ENCODE data around the gene CD2BP2.

CD2BP2 gene

DNA sequence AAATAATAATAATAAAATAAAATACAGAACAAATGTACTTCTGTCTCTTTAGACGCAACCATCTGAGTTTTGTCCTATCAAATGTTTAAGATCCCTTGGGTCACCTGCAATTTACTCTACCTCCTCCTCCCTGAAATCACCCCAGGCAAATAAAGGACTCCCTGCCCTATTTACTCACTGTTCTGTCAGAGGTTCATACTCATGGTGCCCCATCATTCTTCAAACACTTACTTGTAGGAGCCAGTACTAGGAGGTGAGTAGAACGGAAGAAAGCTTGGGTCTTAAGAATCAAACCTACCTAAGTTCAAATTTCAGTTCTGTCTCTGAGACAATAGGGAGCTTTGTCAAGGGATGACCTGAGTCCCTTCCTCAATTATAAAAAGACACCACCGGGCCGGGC is 11.4 kb upstream of the CD2BP2 start:
- no peak overlapping the region for H3K4me3 ChIP-seq (ENCODE audit: low read length)
- H3K4me2 ChIP-seq (ENCODE audit: low read depth, low read length): no peak overlapping the region
- H3K79me2 ChIP-seq (ENCODE audit: low read length): peaks cover 78% of the 10 kb centered on the region

DNA sequence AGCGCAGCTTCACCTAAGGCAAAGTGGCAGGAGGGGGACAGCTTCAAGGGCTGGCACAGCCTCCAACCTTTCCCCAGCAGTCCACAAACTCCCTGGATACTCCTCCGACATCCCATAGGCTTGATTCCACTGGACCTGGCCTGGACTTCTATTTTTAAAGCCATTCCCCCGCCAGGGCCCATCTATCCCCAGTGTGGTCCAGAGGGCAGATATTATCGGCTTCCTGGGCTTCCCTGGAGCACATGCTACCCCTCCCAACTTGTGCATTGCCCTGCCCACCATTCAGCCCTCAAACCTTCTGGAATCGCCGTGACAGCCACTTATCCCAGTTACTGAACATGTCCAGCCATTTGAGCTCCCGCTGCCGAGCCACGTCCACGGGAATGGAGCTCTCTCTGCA is 10.1 kb upstream of the CD2BP2 start:
- DNase-seq: no peak
- no peak overlapping the region for H2AFZ ChIP-seq (ENCODE audit: low read length)
- H3K79me2 ChIP-seq (ENCODE audit: low read length): peaks cover 90% of the 10 kb centered on the region
- H3K36me3 ChIP-seq (replicated peaks; ENCODE audit: insufficient read depth, low read length): no peaks in the 10 kb centered on the region
- no peak overlapping the region for H3K27ac ChIP-seq (ENCODE audit: low read length)
- no peak overlapping the region for H3K9ac ChIP-seq (ENCODE audit: low read length)
- H3K4me3 ChIP-seq (ENCODE audit: low read length): no peak overlapping the region
- no peaks in the 10 kb centered on the region for H3K27me3 ChIP-seq (replicated peaks; ENCODE audit: insufficient read depth, low read length)
- TF ChIP-seq EZH2phosphoT487 (IDR thresholded peaks at IDR 0.05; ENCODE audit: low read length): no peak
- TF ChIP-seq, protein P1, sequence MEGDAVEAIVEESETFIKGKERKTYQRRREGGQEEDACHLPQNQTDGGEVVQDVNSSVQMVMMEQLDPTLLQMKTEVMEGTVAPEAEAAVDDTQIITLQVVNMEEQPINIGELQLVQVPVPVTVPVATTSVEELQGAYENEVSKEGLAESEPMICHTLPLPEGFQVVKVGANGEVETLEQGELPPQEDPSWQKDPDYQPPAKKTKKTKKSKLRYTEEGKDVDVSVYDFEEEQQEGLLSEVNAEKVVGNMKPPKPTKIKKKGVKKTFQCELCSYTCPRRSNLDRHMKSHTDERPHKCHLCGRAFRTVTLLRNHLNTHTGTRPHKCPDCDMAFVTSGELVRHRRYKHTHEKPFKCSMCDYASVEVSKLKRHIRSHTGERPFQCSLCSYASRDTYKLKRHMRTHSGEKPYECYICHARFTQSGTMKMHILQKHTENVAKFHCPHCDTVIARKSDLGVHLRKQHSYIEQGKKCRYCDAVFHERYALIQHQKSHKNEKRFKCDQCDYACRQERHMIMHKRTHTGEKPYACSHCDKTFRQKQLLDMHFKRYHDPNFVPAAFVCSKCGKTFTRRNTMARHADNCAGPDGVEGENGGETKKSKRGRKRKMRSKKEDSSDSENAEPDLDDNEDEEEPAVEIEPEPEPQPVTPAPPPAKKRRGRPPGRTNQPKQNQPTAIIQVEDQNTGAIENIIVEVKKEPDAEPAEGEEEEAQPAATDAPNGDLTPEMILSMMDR (IDR thresholded peaks at IDR 0.05; ENCODE audit: low read length): no peak
- H4K20me1 ChIP-seq (ENCODE audit: insufficient read depth, low read length): peaks cover 13% of the 10 kb centered on the region
- no peaks in the 10 kb centered on the region for H3K9me3 ChIP-seq (replicated peaks; ENCODE audit: insufficient read depth, low read length)
- H3K9me2 ChIP-seq (replicated peaks; ENCODE audit: insufficient read depth, low read length): no peaks in the 10 kb centered on the region
- peaks cover 12% of the 10 kb centered on the region for H3K4me1 ChIP-seq (ENCODE audit: low read length)
- H3K4me2 ChIP-seq (ENCODE audit: low read depth, low read length): no peak overlapping the region
- H3F3A ChIP-seq (ENCODE audit: insufficient read depth, low read length): peaks cover 14% of the 10 kb centered on the region

More for the DNA sequence above, 11.4 kb upstream of the CD2BP2 start:
- H3K9ac ChIP-seq (ENCODE audit: low read length): no peak overlapping the region
- DNase-seq: no peak
- no peaks in the 10 kb centered on the region for H3K9me2 ChIP-seq (replicated peaks; ENCODE audit: insufficient read depth, low read length)
- TF ChIP-seq EZH2 (optimal IDR thresholded peaks at IDR 0.05; ENCODE audit: low read depth, low read length) (no peak), EZH2phosphoT487 (IDR thresholded peaks at IDR 0.05; ENCODE audit: low read length) (no peak)
- TF ChIP-seq, protein P1 (IDR thresholded peaks at IDR 0.05; ENCODE audit: low read length): no peak
- peaks cover 12% of the 10 kb centered on the region for H3K4me1 ChIP-seq (ENCODE audit: low read length)
- no peaks in the 10 kb centered on the region for H3K9me3 ChIP-seq (replicated peaks; ENCODE audit: insufficient read depth, low read length)
- H3K27me3 ChIP-seq (replicated peaks; ENCODE audit: insufficient read depth, low read length): no peaks in the 10 kb centered on the region
- H3K36me3 ChIP-seq (replicated peaks; ENCODE audit: insufficient read depth, low read length): no peaks in the 10 kb centered on the region
- H4K20me1 ChIP-seq (ENCODE audit: insufficient read depth, low read length): peaks cover 13% of the 10 kb centered on the region
- H3K27ac ChIP-seq (ENCODE audit: low read length): no peak overlapping the region
- peaks cover 14% of the 10 kb centered on the region for H3F3A ChIP-seq (ENCODE audit: insufficient read depth, low read length)
- no peak overlapping the region for H2AFZ ChIP-seq (ENCODE audit: low read length)

DNA sequence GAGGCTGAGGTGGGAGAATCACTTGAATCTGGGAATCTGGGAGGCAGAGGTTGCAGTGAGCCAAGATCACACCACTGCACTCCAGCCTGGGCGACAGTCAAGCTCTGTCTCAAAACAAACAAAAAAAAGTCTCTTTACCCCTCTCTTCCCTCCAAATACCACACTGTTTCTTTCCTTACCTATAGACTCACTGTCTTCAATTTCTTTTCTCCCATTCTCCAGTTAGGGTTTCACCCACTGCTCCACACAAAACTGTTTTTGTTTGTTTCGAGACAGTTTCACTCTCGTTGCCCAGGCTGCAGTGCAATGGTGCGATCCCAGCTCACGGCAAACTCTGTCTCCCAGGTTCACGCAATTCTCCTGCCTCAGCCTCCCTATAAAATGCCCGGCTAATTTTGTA is 6.1 kb upstream of the CD2BP2 start:
- peaks cover 63% of the 10 kb centered on the region for H3K79me2 ChIP-seq (ENCODE audit: low read length)
- H3K36me3 ChIP-seq (replicated peaks; ENCODE audit: insufficient read depth, low read length): no peaks in the 10 kb centered on the region; the same call in 1 of the 2 replicates

DNA sequence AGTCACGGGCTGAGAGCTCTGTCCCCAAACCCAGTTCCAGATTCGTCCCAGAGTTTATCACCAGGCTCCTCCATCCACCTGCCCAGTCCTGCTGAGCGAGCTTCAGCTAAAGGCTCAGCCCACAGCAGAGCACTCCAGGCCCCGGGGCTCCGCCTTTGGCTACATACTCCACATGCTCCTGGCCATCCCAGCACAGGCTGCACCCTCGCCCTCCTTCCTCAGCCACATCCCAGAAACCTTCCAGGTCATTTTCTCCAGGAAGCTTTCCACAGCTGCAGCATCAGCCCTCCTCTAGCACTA is 4.7 kb upstream of the CD2BP2 start:
- H3K9ac ChIP-seq (ENCODE audit: low read length): no peak overlapping the region
- no peak for TF ChIP-seq EZH2 (optimal IDR thresholded peaks at IDR 0.05; ENCODE audit: low read depth, low read length)
- TF ChIP-seq EZH2phosphoT487 (IDR thresholded peaks at IDR 0.05; ENCODE audit: low read length): no peak
- TF ChIP-seq, protein P1 (IDR thresholded peaks at IDR 0.05; ENCODE audit: low read length): no peak
- H3K36me3 ChIP-seq (replicated peaks; ENCODE audit: insufficient read depth, low read length): no peaks in the 10 kb centered on the region; the same call in 1 of the 2 replicates

More for the DNA sequence above, 6.1 kb upstream of the CD2BP2 start:
- no peak overlapping the region for H3K4me2 ChIP-seq (ENCODE audit: low read depth, low read length)
- H3F3A ChIP-seq (ENCODE audit: insufficient read depth, low read length): peaks cover 6% of the 10 kb centered on the region
- H3K4me3 ChIP-seq (ENCODE audit: low read length): no peak overlapping the region
- peaks cover 3% of the 10 kb centered on the region; the same call in 1 of the 2 replicates for H3K4me1 ChIP-seq (ENCODE audit: low read length)
- H3K27ac ChIP-seq (ENCODE audit: low read length): no peak overlapping the region
- H3K27me3 ChIP-seq (replicated peaks; ENCODE audit: insufficient read depth, low read length): no peaks in the 10 kb centered on the region
- TF ChIP-seq EZH2phosphoT487 (IDR thresholded peaks at IDR 0.05; ENCODE audit: low read length): no peak
- no peak overlapping the region for H2AFZ ChIP-seq (ENCODE audit: low read length)
- H3K9ac ChIP-seq (ENCODE audit: low read length): no peak overlapping the region
- DNase-seq: no peak
- H3K9me3 ChIP-seq (replicated peaks; ENCODE audit: insufficient read depth, low read length): no peaks in the 10 kb centered on the region
- H3K9me2 ChIP-seq (replicated peaks; ENCODE audit: insufficient read depth, low read length): no peaks in the 10 kb centered on the region
- H4K20me1 ChIP-seq (ENCODE audit: insufficient read depth, low read length): no peaks in the 10 kb centered on the region

More for the DNA sequence above, 4.7 kb upstream of the CD2BP2 start:
- no peak overlapping the region for H2AFZ ChIP-seq (ENCODE audit: low read length)
- peaks cover 9% of the 10 kb centered on the region for H3F3A ChIP-seq (ENCODE audit: insufficient read depth, low read length)
- peaks cover 8% of the 10 kb centered on the region; the same call in 1 of the 2 replicates for H3K4me1 ChIP-seq (ENCODE audit: low read length)
- H3K9me2 ChIP-seq (replicated peaks; ENCODE audit: insufficient read depth, low read length): no peaks in the 10 kb centered on the region
- no peak overlapping the region for H3K4me2 ChIP-seq (ENCODE audit: low read depth, low read length)
- H3K4me3 ChIP-seq (ENCODE audit: low read length): no peak overlapping the region
- H3K79me2 ChIP-seq (ENCODE audit: low read length): peaks cover 62% of the 10 kb centered on the region
- no peaks in the 10 kb centered on the region for H3K27me3 ChIP-seq (replicated peaks; ENCODE audit: insufficient read depth, low read length)
- no peak overlapping the region for H3K27ac ChIP-seq (ENCODE audit: low read length)
- no peaks in the 10 kb centered on the region for H4K20me1 ChIP-seq (ENCODE audit: insufficient read depth, low read length)
- no peaks in the 10 kb centered on the region for H3K9me3 ChIP-seq (replicated peaks; ENCODE audit: insufficient read depth, low read length)
- no peak for DNase-seq
